Motor neuron (in vitro differentiated cells): Measurements from ENCODE around the gene TTLL1. TPM values are rescaled to one million over a fixed set of nuclear protein-coding genes. Genes with fewer than 3 reads are reported as not detected.
"Not testable (repeated sequence)": the region's sequence is repeated elsewhere in the genome, so short reads cannot be mapped to it uniquely, and the experiment has no call there.

ENCODE experiments used
- ATAC-seq, 8 experiments: fragments of 200-7000 bp; cut with Tn5 transposase; replicated peaks in 6 of 8; 2 replicates each; pipeline ENCODE4 v1.8.0; 2021; ENCODE audit warnings: mild to moderate bottlenecking in 8 of 8, moderate library complexity in 8 of 8
- H3K27ac ChIP-seq, 2 donors: fragments of 250-450 bp; sonication (Bioruptor Pico); 2 replicates each; pipeline ENCODE4 v1.9.0; 2021; ENCODE audit warnings: antibody characterized with exemption in 2 of 2, mild to moderate bottlenecking in 2 of 2, moderate library complexity in 1 of 2
- H3K4me1 ChIP-seq, 2 donors: fragments of 250-450 bp; sonication (Bioruptor Pico); replicated peaks in 1 of 2; 2 replicates each; pipeline ENCODE4 v1.6.1; 2021; ENCODE audit warnings: antibody characterized with exemption in 2 of 2, mild to moderate bottlenecking in 2 of 2, moderate library complexity in 1 of 2
- H3K4me3 ChIP-seq, 5 donors: fragments of 250-450 bp; sonication (Bioruptor Pico); 2 replicates each; pipeline ENCODE4 v1.9.0; 2021; ENCODE audit warnings: antibody characterized with exemption in 5 of 5, mild to moderate bottlenecking in 5 of 5, moderate library complexity in 4 of 5
- WGBS, 10 experiments: fragments of 450-650 bp; shearing (Covaris generic); methylation state at CpG; one replicate each; pipeline ENCODE4 v1.0.0; 2022; 5-methylcytosine and 5-hydroxymethylcytosine counted together
- in situ Hi-C, 9 experiments: fragments of 400-800 bp; cut with MboI; loops; one replicate each; pipeline ENCODE4 v1.15.0; 2021; ENCODE audit warnings: low sequenced_read_pairs in 9 of 9, low pct_unique_long_range_greater_than_20kb in 2 of 9; ENCODE audit not compliant: unreplicated experiment in 9 of 9
- total RNA-seq, 8 experiments: library from RNA; unstranded; fragments of 300-600 nt; gene quantifications; 2 replicates each; pipeline versions ENCODE4 v1.2.3 to v1.2.4, GENCODE V29; 2022

Gene TTLL1
- total RNA-seq, 8 experiments from 2014 or later: 5.1 to 34.1 (median 15.6) TPM

DNA sequence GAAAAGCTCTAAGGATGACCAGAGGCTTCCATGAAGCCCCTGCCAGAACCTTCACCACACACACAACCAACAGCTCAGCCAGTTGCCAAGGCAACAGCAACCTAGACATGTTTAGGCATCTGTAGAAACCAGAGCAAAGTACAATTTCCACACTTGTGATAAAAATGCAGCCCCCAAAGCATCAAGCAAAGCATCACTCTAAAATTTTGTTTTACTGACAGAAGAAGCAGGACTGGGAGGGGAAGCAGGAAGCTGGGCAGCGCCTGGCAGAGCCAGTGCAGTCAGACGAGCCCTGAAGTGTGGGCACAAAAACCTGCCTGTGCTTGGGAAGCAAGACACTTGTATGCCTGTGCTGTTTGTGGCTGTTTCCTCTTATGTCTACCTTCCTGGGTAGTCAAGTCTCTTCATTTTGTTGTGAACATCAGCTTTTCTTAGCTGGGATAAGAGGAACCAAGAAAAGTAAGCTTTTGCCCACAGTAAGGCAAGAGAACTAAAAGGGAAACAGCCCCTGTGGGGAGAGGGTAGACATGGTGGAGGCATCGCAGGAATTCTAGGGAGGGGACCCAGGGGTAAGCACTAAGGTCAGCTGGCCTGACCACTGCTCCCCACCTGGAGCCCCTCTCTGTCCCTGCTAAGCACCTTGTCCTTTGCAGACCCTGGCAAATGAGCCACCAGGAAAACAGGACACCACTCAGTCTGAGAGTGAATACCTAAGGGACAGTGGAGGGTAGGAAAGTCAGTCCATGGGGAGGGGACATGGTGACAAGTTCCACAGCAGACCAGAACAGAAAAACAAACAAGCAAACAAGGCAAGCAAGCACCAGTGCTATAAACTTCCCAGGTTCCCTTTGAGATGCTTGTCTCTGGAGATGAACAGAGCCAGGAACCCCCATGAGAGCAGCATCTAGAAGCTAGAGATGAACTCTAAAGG, 87.7 kb downstream of the TTLL1 start:
- Histone ChIP-seq H3K27ac (no peak overlapping the region), H3K4me3 (no peak overlapping the region), H3K4me1 (peaks cover 23 to 29% of the 10 kb centered on the region in 2 donors)
- 80 to 100% (median 90%) methylated on average over 1 to 3 of the region's 3 CpGs; no CpG with 5 or more reads in 6 of the 10 experiments for WGBS, 10 experiments
- in situ Hi-C loops: no loop called here
- ATAC-seq: peak in 2 of 8 experiments; percentile 27 to 42

DNA sequence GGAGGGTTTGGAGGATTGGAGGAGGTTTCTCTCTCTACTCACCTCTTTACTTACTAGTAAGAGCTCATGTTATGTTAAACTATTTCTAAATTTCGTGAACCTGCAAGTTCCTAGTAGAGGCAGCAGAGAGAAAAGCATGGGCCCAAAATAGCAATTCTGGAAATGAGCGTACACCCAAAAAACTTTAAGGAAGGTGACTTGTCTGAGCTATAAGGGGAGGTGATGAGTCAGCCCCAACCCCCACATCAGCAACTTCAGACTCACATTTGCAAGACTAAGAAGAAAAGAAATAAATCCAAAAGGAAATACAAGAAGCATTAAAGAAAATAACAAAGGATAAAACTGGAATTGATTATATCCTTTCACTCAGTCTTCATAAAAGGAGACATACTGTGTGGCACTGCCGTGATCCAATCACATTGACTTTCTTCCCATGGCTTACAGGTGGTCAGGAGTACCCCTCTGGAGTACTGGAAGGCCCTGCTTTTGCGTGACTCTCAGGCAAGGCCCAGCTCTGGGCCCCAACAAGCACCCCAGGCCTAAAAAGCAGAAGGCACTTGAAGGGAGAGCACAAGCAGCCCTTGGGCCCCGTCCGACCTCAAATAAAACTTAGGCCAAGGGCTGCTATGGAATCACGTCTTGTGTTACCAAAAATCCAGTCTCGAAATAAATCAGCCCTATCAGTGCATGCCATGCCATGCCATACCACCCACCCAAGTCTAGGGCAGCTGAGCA, 88.6 kb downstream of the TTLL1 start:
- 45 to 92% (median 86%) methylated on average over 2 to 8 of the region's 8 CpGs; no CpG with 5 or more reads in 3 of the 10 experiments for WGBS, 10 experiments
- no peak overlapping the region for H3K27ac ChIP-seq
- H3K4me1 ChIP-seq: peaks cover 23 to 30% of the 10 kb centered on the region in 2 donors

DNA sequence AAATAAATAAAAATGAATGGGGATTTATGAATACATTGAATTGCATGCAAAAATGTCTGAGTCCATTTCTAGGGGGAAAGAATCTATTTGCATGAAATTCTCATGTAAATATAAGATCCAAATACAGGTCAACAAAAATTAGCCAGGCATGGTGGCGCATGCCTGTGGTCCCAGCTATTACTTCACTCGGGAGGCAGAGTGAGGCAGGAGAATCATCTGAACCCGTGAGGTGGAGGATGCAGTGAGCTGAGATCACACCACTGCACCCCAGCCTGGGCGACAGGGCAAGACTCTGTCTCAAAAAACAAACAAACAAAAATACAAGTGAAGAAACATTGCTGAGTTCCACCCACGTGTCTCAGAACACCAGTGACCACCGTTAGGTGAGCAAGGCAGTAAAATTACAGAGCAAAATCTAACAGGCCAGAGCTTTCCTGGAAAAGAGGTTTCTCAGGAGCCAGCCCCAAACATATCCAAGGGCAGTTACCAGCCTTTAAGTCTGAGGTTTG, 91.6 kb downstream of the TTLL1 start:
- peaks cover 12 to 31% of the 10 kb centered on the region in 2 donors for H3K4me1 ChIP-seq
- 26 to 100% (median 73%) methylated on average over 1 to 6 of the region's 6 CpGs for WGBS, 10 experiments
- in situ Hi-C loops: no loop called here

More for the DNA sequence above, 88.6 kb downstream of the TTLL1 start:
- in situ Hi-C loops: no loop called here
- no peak overlapping the region for H3K4me3 ChIP-seq
- no peak for ATAC-seq

DNA sequence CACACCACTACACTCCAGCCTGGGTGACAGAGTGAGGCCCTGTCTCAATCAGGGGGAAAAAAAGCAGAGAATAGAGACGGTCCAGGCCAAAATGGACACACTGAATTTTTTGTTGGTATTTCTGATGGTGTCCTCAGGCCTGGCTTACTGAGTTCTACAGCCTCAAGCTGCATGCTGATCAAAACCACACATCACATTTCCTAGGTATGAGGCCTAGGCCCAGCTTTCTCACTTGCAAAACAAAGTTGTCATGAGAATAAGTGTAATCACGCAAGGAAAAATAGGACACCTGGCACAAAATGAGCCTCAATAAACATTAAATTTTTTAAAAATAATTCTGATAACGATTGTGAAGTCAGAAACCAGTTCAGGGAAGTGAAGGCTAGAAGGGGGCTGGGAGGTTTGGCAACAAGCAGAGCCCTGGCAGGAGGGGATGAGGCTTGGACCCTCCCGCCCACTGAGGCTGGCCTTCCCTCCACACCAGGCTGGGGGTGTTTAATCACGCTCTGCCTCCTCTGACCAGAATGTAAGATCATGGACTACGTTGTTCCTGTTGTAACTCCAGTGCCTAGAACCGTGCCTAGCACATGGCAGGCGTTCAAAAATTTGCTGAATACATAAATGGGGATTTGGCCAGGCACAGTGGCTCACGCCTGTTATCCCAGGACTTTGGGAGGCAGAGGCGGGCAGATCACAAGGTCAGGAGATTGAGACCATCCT, 92.4 kb downstream of the TTLL1 start:
- no peak for ATAC-seq
- no peak overlapping the region for H3K4me3 ChIP-seq
- H3K4me1 ChIP-seq: peaks cover 12 to 27% of the 10 kb centered on the region in 2 donors
- in situ Hi-C loops: no loop called here
- no peak overlapping the region for H3K27ac ChIP-seq
- 46 to 89% (median 80%) methylated on average over 1 to 6 of the region's 10 CpGs; no CpG with 5 or more reads in 1 of the 10 experiments for WGBS, 10 experiments

More for the DNA sequence above, 91.6 kb downstream of the TTLL1 start:
- peak in 1 of 8 experiments; percentile 34 for ATAC-seq
- Histone ChIP-seq H3K27ac (no peak overlapping the region), H3K4me3 (no peak overlapping the region)

DNA sequence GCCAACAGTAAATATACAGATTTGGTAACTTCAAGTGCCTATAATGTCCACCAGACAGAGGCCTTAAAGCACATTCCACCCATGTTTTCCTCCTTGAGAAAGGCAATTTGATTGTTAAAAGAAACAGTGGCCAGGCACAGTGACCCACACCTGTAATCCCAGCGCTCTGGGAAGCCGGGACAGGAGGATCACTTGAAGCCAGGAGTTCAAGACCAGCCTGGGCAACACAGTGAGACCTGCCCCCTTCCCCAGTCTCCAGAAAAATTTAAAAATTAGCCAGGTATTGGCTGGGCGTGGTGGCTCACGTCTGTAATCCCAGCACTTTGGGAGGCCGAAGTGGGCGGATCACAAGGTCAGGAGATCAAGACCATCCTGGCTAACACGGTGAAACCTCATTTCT, 93.5 kb downstream of the TTLL1 start:
- in situ Hi-C loops, ATAC-seq, H3K4me3 ChIP-seq: not testable (repeated sequence)
- peaks cover 6 to 15% of the 10 kb centered on the region in 2 donors for H3K4me1 ChIP-seq
- H3K27ac ChIP-seq: peak overlapping the region in 1 of 2 donors; percentile 75
- 90 to 100% (median 100%) methylated on average over 1 to 5 of the region's 7 CpGs; no CpG with 5 or more reads in 7 of the 10 experiments for WGBS, 10 experiments

DNA sequence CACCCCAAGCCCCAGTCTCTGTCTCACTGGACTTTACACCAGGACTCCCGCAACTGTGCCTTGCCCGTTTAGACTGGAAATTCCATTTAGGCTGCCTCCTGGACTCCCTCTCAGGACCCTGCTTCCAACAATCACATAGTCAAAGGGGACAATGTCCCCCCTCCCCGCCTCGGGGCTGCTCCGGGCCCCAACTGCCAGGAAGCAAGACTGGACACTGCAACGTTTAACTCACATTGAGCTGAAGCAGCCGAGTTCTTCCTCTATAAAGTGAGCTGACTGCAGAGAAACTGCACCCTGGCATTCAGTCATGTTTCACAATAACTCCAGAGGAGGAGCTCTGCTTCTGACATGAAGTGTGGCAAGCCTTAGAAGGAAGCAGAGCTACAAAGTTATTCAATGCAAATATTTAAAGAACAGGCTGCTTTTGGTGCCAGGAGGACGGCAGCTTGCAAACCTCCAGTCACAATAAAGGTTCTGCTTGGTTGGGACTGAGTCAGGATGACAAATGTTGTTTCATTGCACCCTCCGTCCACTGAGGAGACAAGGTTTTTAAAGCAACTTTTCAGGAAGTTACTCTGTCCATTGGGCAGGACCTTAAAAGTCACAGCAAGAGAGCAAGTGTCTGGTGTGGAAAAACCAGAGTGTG, 94.2 kb downstream of the TTLL1 start:
- H3K27ac ChIP-seq: peak overlapping the region in 1 of 2 donors; percentile 75
- H3K4me3 ChIP-seq: no peak overlapping the region
- 0 to 63% (median 19%) methylated on average over 1 to 9 of the region's 9 CpGs; no CpG with 5 or more reads in 2 of the 10 experiments for WGBS, 10 experiments
- in situ Hi-C loops: no loop called here
- H3K4me1 ChIP-seq: peaks cover 2 to 18% of the 10 kb centered on the region in 2 donors
- ATAC-seq: peak; percentile 60 to 91 (median 74)

DNA sequence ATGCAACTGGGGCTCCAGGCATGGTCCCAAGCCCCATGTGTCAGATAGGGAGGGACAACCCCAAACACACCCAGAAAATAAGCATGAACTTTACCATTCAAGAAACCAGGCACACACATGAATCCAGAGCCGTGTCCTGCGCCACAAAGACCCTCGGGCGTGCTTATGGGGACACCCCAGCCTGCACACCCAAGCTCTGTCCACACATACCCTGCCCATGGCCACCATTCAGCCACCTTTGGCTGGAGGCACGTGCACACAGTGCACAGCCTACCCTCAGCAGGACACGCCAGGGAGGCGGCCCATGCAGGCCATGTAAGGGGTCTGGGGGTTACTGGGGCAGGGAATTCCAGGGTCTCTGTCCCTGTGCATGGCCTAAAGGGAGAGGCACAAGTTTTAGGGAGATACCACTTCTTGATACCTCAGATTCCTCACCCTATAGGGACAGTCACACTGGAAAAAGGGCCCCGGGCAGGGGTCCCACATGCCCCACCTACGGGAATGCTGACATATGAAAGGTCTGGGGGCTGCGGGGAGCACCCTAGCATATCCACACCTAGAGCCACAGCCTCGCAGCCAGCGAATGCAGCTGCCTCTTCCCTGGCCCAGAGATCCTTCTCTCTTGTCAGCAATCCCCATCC, 94.8 kb downstream of the TTLL1 start:
- in situ Hi-C loops: no loop called here
- WGBS, 10 experiments: 93% methylated on average over 8 of the region's 12 CpGs; no CpG with 5 or more reads in 9 of the 10 experiments
- Histone ChIP-seq H3K4me1 (peaks cover 2 to 18% of the 10 kb centered on the region in 2 donors), H3K27ac (peak overlapping the region in 1 of 2 donors; percentile 75), H3K4me3 (no peak overlapping the region)
- no peak for ATAC-seq

DNA sequence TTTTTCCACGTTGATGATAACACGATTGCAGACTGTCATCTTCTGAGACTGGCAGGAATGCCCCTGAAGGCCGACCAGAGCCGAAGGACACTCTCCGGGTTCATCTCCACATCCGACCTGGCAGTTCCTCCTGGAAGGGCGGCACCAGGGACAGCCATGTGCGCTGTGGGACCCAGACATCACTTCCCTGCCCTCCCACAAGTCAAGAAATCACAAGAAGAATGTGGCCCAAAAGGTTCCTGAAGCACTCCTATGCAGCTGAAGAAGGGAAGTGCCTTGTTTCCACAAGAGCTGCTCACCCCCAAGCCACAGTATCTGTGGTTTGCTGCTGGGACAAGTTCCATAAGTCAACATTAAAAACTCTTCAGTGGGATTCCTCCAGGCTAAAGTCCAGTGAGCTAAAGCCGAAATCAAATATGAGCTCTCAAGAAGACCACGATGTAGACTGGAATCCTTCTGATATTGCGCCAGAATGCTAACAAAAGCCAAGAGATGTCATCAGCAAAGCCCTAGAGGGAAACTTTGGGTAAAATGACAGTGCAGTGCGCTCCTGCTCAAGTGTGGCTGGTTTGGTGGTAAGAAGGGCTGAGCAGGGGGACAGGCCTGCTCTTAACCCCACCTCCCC, 95.4 kb downstream of the TTLL1 start:
- in situ Hi-C loops: no loop called here
- Histone ChIP-seq H3K4me3 (no peak overlapping the region), H3K4me1 (peaks cover 2 to 18% of the 10 kb centered on the region in 2 donors), H3K27ac (no peak overlapping the region)
- peak in 2 of 8 experiments; percentile 2 to 3 for ATAC-seq
- 7 to 100% (median 96%) methylated on average over 2 to 11 of the region's 12 CpGs; no CpG with 5 or more reads in 3 of the 10 experiments for WGBS, 10 experiments

DNA sequence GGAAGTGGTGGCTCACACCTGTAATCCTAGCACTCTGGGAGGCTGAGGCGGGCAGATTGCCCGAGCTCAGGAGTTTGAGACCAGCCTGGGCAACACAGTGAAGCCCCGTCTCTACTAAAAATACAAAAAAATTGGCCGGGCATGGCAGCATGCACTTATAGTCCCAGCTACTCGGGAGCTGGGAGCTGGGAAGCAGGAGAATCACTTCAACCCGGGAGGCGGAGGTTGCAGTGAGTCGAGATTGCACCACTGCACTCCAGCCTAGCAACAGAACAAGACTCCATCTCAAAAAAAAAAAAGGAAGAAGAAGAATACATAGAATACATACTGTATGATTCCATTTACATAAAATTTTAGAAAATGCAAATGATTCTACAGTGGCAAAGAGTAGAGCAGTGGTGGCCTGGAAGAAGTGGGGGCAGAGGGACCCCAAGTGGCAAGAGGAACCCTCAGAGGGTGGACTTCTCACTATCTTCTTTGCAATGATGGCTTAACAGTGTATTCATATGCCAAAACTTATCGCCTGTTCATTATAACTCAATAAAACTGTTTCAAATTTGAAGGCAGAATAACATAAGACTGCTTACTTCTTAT, 96.2 kb downstream of the TTLL1 start:
- 59 to 100% (median 91%) methylated on average over 1 to 7 of the region's 9 CpGs; no CpG with 5 or more reads in 1 of the 10 experiments for WGBS, 10 experiments
- in situ Hi-C loops: no loop called here

DNA sequence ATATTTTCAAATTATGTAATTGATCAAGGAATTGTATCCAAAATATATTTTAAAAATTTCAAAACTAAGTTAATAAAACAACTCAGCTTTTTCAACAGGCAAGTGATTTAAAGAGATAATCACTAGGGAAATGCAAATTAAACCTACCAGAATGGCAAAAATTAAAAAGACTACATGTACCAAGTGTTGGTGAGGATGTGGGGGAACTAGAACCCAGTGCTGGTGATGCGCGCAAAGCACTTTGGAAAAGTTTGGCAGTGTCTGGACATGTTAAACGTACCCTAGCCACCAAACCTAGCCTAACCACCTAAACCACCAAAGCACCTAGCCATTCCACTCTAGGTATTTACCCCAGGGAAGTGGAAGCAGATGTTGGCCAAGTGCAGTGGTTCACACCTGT, 97.1 kb downstream of the TTLL1 start:
- no peak for ATAC-seq
- Histone ChIP-seq H3K4me1 (peaks cover 2 to 18% of the 10 kb centered on the region in 2 donors), H3K4me3 (no peak overlapping the region), H3K27ac (no peak overlapping the region)
- WGBS, 10 experiments: 82 to 100% (median 96%) methylated on average over 1 to 3 of the region's 3 CpGs; no CpG with 5 or more reads in 3 of the 10 experiments
- in situ Hi-C loops: no loop called here

More for the DNA sequence above, 96.2 kb downstream of the TTLL1 start:
- Histone ChIP-seq H3K4me3 (no peak overlapping the region), H3K27ac (no peak overlapping the region), H3K4me1 (peaks cover 2 to 18% of the 10 kb centered on the region in 2 donors)
- ATAC-seq: no peak
